Suprapubic skin (tissue), 4 donors: Measurements from ENCODE around the gene HERC3. TPM values are rescaled to one million over a fixed set of nuclear protein-coding genes. Genes with fewer than 3 reads are reported as not detected.

Experiments
- DNase-seq, 2 donors: peaks; one replicate each; pipeline ENCODE4 v3.0.0-alpha.2; 2019; ENCODE audit warnings: low spot score in 2 of 2
- H3K27ac ChIP-seq: fragments of 200-600 bp; sonication (generic); one replicate; pipeline ENCODE4 v1.5.1; 2019
- H3K27me3 ChIP-seq: fragments of 200-600 bp; sonication (generic); one replicate; pipeline ENCODE4 v1.5.1; 2019
- H3K36me3 ChIP-seq: fragments of 200-600 bp; sonication (generic); one replicate; pipeline ENCODE4 v1.5.1; 2019
- H3K4me1 ChIP-seq: fragments of 200-600 bp; sonication (generic); one replicate; pipeline ENCODE4 v1.5.1; 2019
- H3K4me3 ChIP-seq: fragments of 200-600 bp; sonication (generic); one replicate; pipeline ENCODE4 v1.5.1; 2019; ENCODE audit warnings: mild to moderate bottlenecking
- H3K9me3 ChIP-seq: fragments of 200-600 bp; sonication (generic); one replicate; pipeline ENCODE4 v1.5.1; 2019
- CTCF ChIP-seq, 2 donors: fragments of 200-600 bp in 1 of 2; fragments of 450-650 bp in 1 of 2; sonication (generic) in 1 of 2; IDR thresholded peaks; one replicate each; pipeline ENCODE4 v1.5.1; 2016 to 2019; ENCODE audit warnings: antibody characterized with exemption in 2 of 2, mild to moderate bottlenecking in 1 of 2, moderate library complexity in 1 of 2
- EP300 ChIP-seq: sonication (generic); formaldehyde crosslinking; IDR thresholded peaks from one replicate; pipeline ENCODE4 v1.6.1; 2017; ENCODE audit warnings: antibody characterized with exemption
- POLR2A ChIP-seq, 2 donors: fragments of 450-650 bp; IDR thresholded peaks; one replicate each; pipeline ENCODE4 v1.6.1; 2017; ENCODE audit warnings: antibody characterized with exemption in 2 of 2, mild to moderate bottlenecking in 2 of 2, moderate library complexity in 2 of 2
- POLR2AphosphoS5 ChIP-seq, 3 donors: sonication (generic); formaldehyde crosslinking; IDR thresholded peaks; one replicate each; pipeline ENCODE4 v1.6.1; 2017; ENCODE audit warnings: antibody characterized with exemption in 3 of 3
- WGBS: methylation state at CpG from one replicate; pipeline ENCODE4 v1.1.5; 2018; 5-methylcytosine and 5-hydroxymethylcytosine counted together
- total RNA-seq, 4 donors: library from RNA; depleted of rRNA; stranded (reverse); fragments of >200 nt; gene quantifications; one replicate each; pipeline ENCODE4 v1.1.0, GENCODE V29; 2016

Gene HERC3
- total RNA-seq, 4 donors from 2014 or later: 41.6 to 110 (median 48.0) TPM

GRCh38 chr4:88585917-88586316 lies 6.4 kb upstream of the HERC3 start:
- H3K27ac ChIP-seq: no peak overlapping the region
- H3K36me3 ChIP-seq: no peaks in the 10 kb centered on the region
- WGBS: 67% methylated on average over 3 of the region's 3 CpGs
- no peak for TF ChIP-seq POLR2AphosphoS5 (IDR thresholded peaks at IDR 0.05)
- no peak for TF ChIP-seq CTCF (IDR thresholded peaks at IDR 0.05)
- TF ChIP-seq POLR2A (IDR thresholded peaks at IDR 0.05): no peak
- TF ChIP-seq EP300: no peak
- H3K9me3 ChIP-seq: no peaks in the 10 kb centered on the region
- peaks cover 2% of the 10 kb centered on the region for H3K4me1 ChIP-seq
- DNase-seq: no peak
- no peak overlapping the region for H3K4me3 ChIP-seq
- H3K27me3 ChIP-seq: no peaks in the 10 kb centered on the region

- Histone ChIP-seq H3K4me1 (peaks cover 9% of the 10 kb centered on the region), H3K9me3 (no peaks in the 10 kb centered on the region), H3K4me3 (no peak overlapping the region), H3K27me3 (no peaks in the 10 kb centered on the region), H3K36me3 (no peaks in the 10 kb centered on the region), H3K27ac (no peak overlapping the region)
- WGBS: 92% methylated on average over 1 of the region's 1 CpG
- TF ChIP-seq CTCF (IDR thresholded peaks at IDR 0.05) (no peak), POLR2A (IDR thresholded peaks at IDR 0.05) (no peak), POLR2AphosphoS5 (IDR thresholded peaks at IDR 0.05) (no peak), EP300 (no peak)
- DNase-seq: no peak
Observed at GRCh38 chr4:88587306-88587705, 5.0 kb upstream of the HERC3 start.

- peaks cover 22% of the 10 kb centered on the region for H3K4me1 ChIP-seq
- H3K36me3 ChIP-seq: peaks cover 18% of the 10 kb centered on the region
- no peaks in the 10 kb centered on the region for H3K27me3 ChIP-seq
- peak overlapping the region; percentile 95 for H3K27ac ChIP-seq
- TF ChIP-seq EP300: no peak
- TF ChIP-seq POLR2AphosphoS5 (IDR thresholded peaks at IDR 0.05): peak in 2 of 3 donors; percentile 5 to 25
- TF ChIP-seq CTCF (IDR thresholded peaks at IDR 0.05): no peak
- peak in 1 of 2 donors; percentile 72 for TF ChIP-seq POLR2A (IDR thresholded peaks at IDR 0.05)
- WGBS: under 1% methylated on average over 31 of the region's 89 CpGs
- peak overlapping the region; percentile 67 for H3K4me3 ChIP-seq
- H3K9me3 ChIP-seq: no peaks in the 10 kb centered on the region
- DNase-seq: peak; percentile 86 to 88
Observed at GRCh38 chr4:88592600-88593448, 544 bp downstream of the HERC3 start.

- no peak for TF ChIP-seq EP300
- TF ChIP-seq POLR2AphosphoS5 (IDR thresholded peaks at IDR 0.05): no peak
- no peak for TF ChIP-seq POLR2A (IDR thresholded peaks at IDR 0.05)
- TF ChIP-seq CTCF (IDR thresholded peaks at IDR 0.05): no peak
- Histone ChIP-seq H3K9me3 (no peaks in the 10 kb centered on the region), H3K4me1 (peaks cover 50% of the 10 kb centered on the region), H3K36me3 (peaks cover 28% of the 10 kb centered on the region), H3K27me3 (no peaks in the 10 kb centered on the region), H3K27ac (no peak overlapping the region), H3K4me3 (no peak overlapping the region)
- WGBS: 75% methylated on average over 3 of the region's 3 CpGs
- DNase-seq: no peak
Observed at GRCh38 chr4:88597970-88598660, 5.8 kb downstream of the HERC3 start.

GRCh38 chr4:88599298-88599697 lies 7.0 kb downstream of the HERC3 start:
- 65% methylated on average over 3 of the region's 3 CpGs for WGBS

More at GRCh38 chr4:88599298-88599697, 7.0 kb downstream of the HERC3 start:
- TF ChIP-seq CTCF (IDR thresholded peaks at IDR 0.05) (no peak), POLR2AphosphoS5 (IDR thresholded peaks at IDR 0.05) (no peak), POLR2A (IDR thresholded peaks at IDR 0.05) (no peak), EP300 (no peak)
- DNase-seq: no peak
- H3K4me3 ChIP-seq: no peak overlapping the region
- H3K36me3 ChIP-seq: peaks cover 28% of the 10 kb centered on the region
- H3K4me1 ChIP-seq: peaks cover 41% of the 10 kb centered on the region
- no peaks in the 10 kb centered on the region for H3K27me3 ChIP-seq
- peak overlapping the region; percentile 61 for H3K27ac ChIP-seq
- H3K9me3 ChIP-seq: no peaks in the 10 kb centered on the region
